LNCaP clone FGC (cell line): Measurements from ENCODE around the gene NKAPD1.

Experiments
- DNase-seq: peaks from one replicate; pipeline ENCODE4 v3.0.0-alpha.2; 2011; ENCODE audit warnings: low read depth
- H3K4me3 ChIP-seq: 2 replicates; pipeline ENCODE4 v1.5.1; 2011; ENCODE audit warnings: mild to moderate bottlenecking, low read depth, low read length, control low read depth
- TF ChIP-seq, protein P1 (sequence below): IDR thresholded peaks from 2 replicates; pipeline ENCODE4 v1.5.1; 2012; ENCODE audit warnings: mild to moderate bottlenecking; ENCODE audit not compliant: control insufficient read depth, insufficient read depth; ENCODE audit errors: extremely low read depth

The NKAPD1 gene

DNA sequence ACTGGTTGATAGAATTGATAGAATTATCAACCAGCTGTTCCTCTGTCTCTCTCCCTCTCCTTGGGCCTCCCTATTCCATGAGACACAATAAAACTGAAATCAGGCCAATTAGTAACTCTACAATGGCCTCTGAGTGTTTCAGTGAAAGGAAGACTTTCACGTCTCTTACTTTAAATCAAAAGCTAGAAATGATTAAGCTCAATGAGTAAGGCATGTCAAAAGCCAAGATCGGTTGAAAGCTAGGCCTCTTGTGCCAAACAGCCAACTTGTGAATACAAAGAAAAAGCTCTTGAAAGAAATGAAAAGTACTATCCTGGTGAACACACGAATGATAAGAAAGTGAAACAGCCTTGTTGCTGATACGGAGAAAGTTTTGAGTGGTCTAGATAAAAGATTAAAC is 16.9 kb upstream of the NKAPD1 start:
- DNase-seq: no peak
- TF ChIP-seq, protein P1, sequence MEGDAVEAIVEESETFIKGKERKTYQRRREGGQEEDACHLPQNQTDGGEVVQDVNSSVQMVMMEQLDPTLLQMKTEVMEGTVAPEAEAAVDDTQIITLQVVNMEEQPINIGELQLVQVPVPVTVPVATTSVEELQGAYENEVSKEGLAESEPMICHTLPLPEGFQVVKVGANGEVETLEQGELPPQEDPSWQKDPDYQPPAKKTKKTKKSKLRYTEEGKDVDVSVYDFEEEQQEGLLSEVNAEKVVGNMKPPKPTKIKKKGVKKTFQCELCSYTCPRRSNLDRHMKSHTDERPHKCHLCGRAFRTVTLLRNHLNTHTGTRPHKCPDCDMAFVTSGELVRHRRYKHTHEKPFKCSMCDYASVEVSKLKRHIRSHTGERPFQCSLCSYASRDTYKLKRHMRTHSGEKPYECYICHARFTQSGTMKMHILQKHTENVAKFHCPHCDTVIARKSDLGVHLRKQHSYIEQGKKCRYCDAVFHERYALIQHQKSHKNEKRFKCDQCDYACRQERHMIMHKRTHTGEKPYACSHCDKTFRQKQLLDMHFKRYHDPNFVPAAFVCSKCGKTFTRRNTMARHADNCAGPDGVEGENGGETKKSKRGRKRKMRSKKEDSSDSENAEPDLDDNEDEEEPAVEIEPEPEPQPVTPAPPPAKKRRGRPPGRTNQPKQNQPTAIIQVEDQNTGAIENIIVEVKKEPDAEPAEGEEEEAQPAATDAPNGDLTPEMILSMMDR: no peak
- no peak overlapping the region for H3K4me3 ChIP-seq

DNA sequence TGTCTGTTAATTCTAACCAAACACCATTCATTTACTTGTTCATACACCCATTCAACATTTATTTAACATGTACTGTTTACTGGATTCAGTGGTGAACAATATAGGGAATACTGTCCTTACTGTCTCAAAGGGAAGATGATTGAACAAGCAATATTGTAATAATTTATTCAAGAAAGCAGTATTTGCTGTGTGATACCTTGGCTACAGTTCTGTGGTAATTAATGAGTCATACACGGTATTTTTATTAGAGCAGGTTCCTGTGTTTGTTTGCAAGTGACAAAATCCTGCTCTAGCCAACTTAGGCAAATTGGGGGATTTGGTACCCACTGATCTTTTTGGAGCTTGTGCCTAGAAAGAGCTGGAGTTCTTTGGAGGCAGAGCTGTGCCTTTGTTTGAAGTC is 16.0 kb upstream of the NKAPD1 start:
- TF ChIP-seq, protein P1: no peak
- DNase-seq: no peak
- no peak overlapping the region for H3K4me3 ChIP-seq

DNA sequence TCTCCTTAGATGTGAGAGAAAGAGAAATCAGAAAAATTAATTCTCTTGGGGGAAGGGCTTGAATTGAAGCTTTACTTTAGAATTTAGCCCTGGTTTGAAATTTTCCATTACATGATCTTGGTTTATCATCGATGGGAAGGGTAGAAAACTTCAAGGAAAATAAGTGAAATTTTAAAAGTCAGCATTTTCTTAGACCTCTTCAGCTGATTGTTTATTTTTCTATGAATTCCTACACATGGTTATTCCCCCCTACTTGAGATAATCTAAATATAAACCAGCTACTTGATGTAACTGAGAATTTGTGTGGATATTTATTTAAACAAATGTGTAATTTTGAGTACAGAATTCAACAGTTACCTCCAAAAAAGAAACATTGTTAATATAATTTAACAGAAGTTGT is 11.2 kb upstream of the NKAPD1 start:
- no peak for DNase-seq
- no peak overlapping the region for H3K4me3 ChIP-seq
- TF ChIP-seq, protein P1: no peak

DNA sequence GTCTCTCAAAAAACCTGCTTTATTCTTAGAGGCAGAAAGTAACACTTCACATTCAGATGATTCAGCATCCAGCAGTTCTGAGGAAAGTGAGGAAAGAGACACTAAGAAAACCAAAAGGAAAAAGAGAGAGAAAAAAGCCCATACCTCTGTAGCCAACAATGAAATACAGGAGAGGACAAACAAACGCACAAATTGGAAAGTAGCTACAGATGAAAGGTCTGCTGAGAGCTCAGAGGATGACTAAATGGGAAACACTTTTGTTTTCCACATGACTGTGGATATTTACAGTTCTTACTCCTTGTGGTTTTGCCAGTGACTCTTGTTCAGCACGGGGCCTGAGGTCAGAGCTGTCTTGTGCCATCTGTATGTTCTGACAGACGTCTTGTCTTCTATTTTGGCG is 8.6 kb downstream of the NKAPD1 start:
- H3K4me3 ChIP-seq: no peak overlapping the region
- TF ChIP-seq, protein P1: no peak
- no peak for DNase-seq

DNA sequence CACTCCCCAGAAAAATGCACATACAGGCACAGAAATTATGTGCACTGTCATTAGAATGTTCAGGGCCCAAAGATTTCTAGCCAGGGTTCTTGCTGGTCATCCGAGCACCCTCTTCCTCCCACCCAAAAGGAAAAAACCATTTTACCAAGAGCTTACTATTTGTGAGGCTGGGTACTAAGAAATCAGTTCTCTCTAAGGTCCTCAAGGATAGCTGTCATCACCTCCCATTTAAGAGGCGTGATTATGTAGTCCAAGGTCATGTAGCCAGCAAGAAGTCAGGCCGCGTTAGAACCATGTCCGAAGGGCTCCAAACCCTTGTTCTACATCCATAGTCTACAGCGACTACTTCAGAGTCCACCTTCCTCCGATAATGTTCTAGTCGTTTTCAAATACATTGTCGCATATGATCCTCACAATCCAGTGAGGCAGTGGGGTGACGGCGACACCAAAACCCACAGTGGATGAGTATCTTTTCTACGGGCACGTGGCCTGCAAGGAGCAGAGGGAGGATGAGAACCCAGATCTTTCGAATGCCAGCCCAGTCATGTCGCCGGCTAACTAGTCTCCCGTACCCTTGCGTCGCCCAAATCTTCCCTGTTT is 11.8 kb downstream of the NKAPD1 start:
- peak overlapping the region; percentile 99 for H3K4me3 ChIP-seq
- TF ChIP-seq, protein P1: no peak
- DNase-seq: no peak

DNA sequence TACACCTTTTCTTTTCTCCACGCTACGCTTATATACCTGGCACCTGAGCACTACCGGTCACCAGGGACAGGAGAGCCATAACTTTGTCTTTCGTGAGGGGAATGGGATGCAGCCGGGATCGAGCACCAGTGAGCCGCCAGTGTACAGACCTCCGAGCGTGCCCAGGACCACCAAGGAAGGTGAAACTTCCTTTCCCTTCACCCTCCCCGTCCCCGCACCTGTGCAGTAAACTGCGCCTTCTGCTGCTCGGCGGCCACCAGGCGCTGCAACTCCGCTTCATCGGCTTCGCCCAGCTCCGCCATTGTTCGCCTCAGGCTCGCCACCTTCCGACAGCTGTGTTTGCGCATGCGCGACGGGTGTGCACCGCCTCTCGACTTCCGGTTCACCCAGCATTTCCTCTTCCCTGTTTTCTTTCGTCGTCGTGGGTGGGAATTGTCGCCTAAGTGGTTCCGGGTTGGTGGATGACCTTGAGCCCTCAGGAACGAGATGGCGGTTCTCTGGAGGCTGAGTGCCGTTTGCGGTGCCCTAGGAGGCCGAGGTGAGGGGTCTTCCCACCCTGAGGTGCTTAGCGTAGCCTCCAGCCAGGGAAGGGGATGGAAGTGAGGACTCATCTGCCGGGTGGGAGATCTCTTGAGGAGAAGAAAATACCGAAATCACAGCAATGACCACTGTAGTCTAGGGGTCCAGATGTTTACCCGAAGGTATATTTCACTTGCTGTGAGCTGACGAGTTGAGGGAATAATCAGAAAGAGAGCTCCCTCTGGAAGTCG is 12.5 kb downstream of the NKAPD1 start, which contains the start of the genes SDHD and TIMM8B:
SDHD (plus strand) TSS at position 452 of the 770 bp plus-strand sequence; CDS start at position 487, 35 bp downstream.
TIMM8B (minus strand) TSS at position 335 of the 770 bp plus-strand sequence; CDS start at position 302, 33 bp downstream.
- DNase-seq: peak; percentile 92
- H3K4me3 ChIP-seq: peak within 1 kb of the TSS; percentile 99
- TF ChIP-seq, protein P1: peak; percentile 25
